Body of pancreas (tissue), 4 donors: Measurements from ENCODE around the gene POLR3A. TPM values are rescaled to one million over a fixed set of nuclear protein-coding genes. Genes with fewer than 3 reads are reported as not detected.

Experiments used
- ATAC-seq: fragments of 150-250 bp; one replicate; pipeline ENCODE4 v1.9.1; 2016
- DNase-seq, 4 donors: peaks; one replicate each; pipeline ENCODE4 v3.0.0-alpha.2; 2019
- H3K27ac ChIP-seq, 4 donors: fragments of 200-600 bp; sonication (generic); 1 replicate in 3 of 4; 2 replicates in 1 of 4; pipeline versions ENCODE4 v1.5.1 to v1.6.1; 2016 to 2019; ENCODE audit warnings: mild to moderate bottlenecking in 1 of 4, mixed read lengths in 1 of 4, moderate library complexity in 1 of 4
- H3K27me3 ChIP-seq, 2 donors: fragments of 200-600 bp; sonication (generic); one replicate each; pipeline ENCODE4 v1.6.0; 2016; ENCODE audit warnings: mild to moderate bottlenecking in 1 of 2
- H3K36me3 ChIP-seq, 2 donors: fragments of 200-600 bp; sonication (generic); replicated peaks in 1 of 2; 2 replicates each; pipeline ENCODE4 v1.5.1; 2016; ENCODE audit warnings: low read depth in 2 of 2; ENCODE audit not compliant: insufficient read depth in 1 of 2
- H3K4me1 ChIP-seq: fragments of 200-600 bp; sonication (generic); one replicate; pipeline ENCODE4 v1.6.0; 2016
- H3K4me3 ChIP-seq, 2 donors: fragments of 200-600 bp; sonication (generic); 1 replicate in 1 of 2; 2 replicates in 1 of 2; pipeline ENCODE4 v1.5.1; 2016 to 2019
- H3K9me3 ChIP-seq, 3 donors: fragments of 200-600 bp; sonication (generic); 1 replicate in 2 of 3; 2 replicates in 1 of 3; pipeline ENCODE4 v1.5.1; 2016
- CTCF ChIP-seq, 7 experiments: fragments of 450-650 bp in 4 of 7; fragments of 200-600 bp in 3 of 7; sonication (generic) in 3 of 7; IDR thresholded peaks; one replicate each; pipeline ENCODE4 v1.5.1; 2016 to 2019; ENCODE audit warnings: antibody characterized with exemption in 7 of 7
- POLR2A ChIP-seq, 3 donors: fragments of 450-650 bp; IDR thresholded peaks; one replicate each; pipeline ENCODE4 v1.6.1; 2016; ENCODE audit warnings: antibody characterized with exemption in 3 of 3, mild to moderate bottlenecking in 2 of 3
- WGBS, 2 donors: methylation state at CpG; one replicate each; pipeline ENCODE4 v1.1.5; 2017; 5-methylcytosine and 5-hydroxymethylcytosine counted together
- intact Hi-C: fragments of 100-400 bp; cut with DNase I; formaldehyde crosslinking; loops from one replicate; pipeline ENCODE4 v1.15.1; 2023
- total RNA-seq, 2 donors: library from RNA; depleted of rRNA; stranded (reverse); fragments of >200 nt; gene quantifications; one replicate each; pipeline ENCODE4 v1.1.0, GENCODE V29; 2016

The POLR3A gene
- total RNA-seq, 2 donors from 2014 or later, result 7.9 to 10.4 TPM

- WGBS, 2 donors, result 82 to 100% methylated on average over 2 to 3 of the region's 3 CpGs
- H3K27me3 ChIP-seq, result no peaks in the 10 kb centered on the region
- no peak overlapping the region for H3K4me3 ChIP-seq
- H3K27ac ChIP-seq, result no peak overlapping the region
- TF ChIP-seq POLR2A (IDR thresholded peaks at IDR 0.05) (no peak), CTCF (IDR thresholded peaks at IDR 0.05) (no peak)
- DNase-seq (no peak), ATAC-seq (no peak)
- no peaks in the 10 kb centered on the region for H3K4me1 ChIP-seq
- H3K9me3 ChIP-seq, result no peaks in the 10 kb centered on the region
- H3K36me3 ChIP-seq, result peaks cover 6 to 54% of the 10 kb centered on the region in 2 donors
- intact Hi-C loops, result no loop called here
Observed at GRCh38 chr10:78019264-78019663, 10.1 kb downstream of the POLR3A start.

- DNase-seq, result no peak
- Histone ChIP-seq H3K36me3 (peaks cover 14 to 56% of the 10 kb centered on the region in 2 donors), H3K27ac (no peak overlapping the region), H3K4me1 (no peaks in the 10 kb centered on the region), H3K4me3 (no peak overlapping the region), H3K27me3 (no peaks in the 10 kb centered on the region), H3K9me3 (no peaks in the 10 kb centered on the region)
- TF ChIP-seq CTCF (IDR thresholded peaks at IDR 0.05) (no peak), POLR2A (IDR thresholded peaks at IDR 0.05) (no peak)
- WGBS, 2 donors, result 70 to 78% methylated on average over 5 of the region's 5 CpGs
- ATAC-seq, result no peak
- intact Hi-C loops, result no loop called here
Observed at GRCh38 chr10:78017856-78018255, 11.5 kb downstream of the POLR3A start.

- DNase-seq, result no peak
- Histone ChIP-seq H3K4me3 (no peak overlapping the region), H3K36me3 (peaks cover 11 to 55% of the 10 kb centered on the region in 2 donors), H3K27ac (no peak overlapping the region), H3K27me3 (no peaks in the 10 kb centered on the region), H3K4me1 (no peaks in the 10 kb centered on the region), H3K9me3 (no peaks in the 10 kb centered on the region)
- no peak for ATAC-seq
- TF ChIP-seq CTCF (IDR thresholded peaks at IDR 0.05), result no peak
- no peak for TF ChIP-seq POLR2A (IDR thresholded peaks at IDR 0.05)
- intact Hi-C loops, result no loop called here
- 75 to 80% methylated on average over 5 of the region's 5 CpGs for WGBS, 2 donors
Observed at GRCh38 chr10:78015546-78015945, 13.8 kb downstream of the POLR3A start.

DNA sequence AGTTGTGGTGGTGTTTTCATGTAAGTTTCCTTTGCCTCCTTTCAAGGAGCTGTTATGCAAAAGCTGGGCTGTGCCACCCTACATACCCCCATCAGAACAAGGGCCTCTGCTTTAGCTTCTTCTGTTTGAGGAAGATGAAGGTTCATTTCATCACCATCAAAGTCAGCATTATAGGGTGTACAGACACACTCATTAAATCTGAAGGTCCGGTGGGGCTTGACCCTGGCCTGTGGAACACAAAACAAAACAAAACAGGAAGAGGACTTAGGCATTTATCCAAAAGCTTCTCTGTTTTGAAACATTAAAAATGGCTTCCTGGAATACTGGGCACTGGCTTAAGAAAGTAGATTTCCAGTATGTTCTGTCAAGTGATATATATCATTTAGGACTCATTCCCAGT, 15.8 kb downstream of the POLR3A start:
- H3K9me3 ChIP-seq, result no peaks in the 10 kb centered on the region
- peaks cover 11 to 46% of the 10 kb centered on the region in 2 donors for H3K36me3 ChIP-seq
- no peaks in the 10 kb centered on the region for H3K4me1 ChIP-seq
- intact Hi-C loops, result no loop called here
- 79 to 81% methylated on average over 1 of the region's 1 CpG for WGBS, 2 donors
- no peak for TF ChIP-seq CTCF (IDR thresholded peaks at IDR 0.05)
- no peak for TF ChIP-seq POLR2A (IDR thresholded peaks at IDR 0.05)
- no peak overlapping the region for H3K4me3 ChIP-seq
- ATAC-seq (no peak), DNase-seq (no peak)
- H3K27me3 ChIP-seq, result no peaks in the 10 kb centered on the region
- H3K27ac ChIP-seq, result no peak overlapping the region

- intact Hi-C loops, result no loop called here
- ATAC-seq (no peak), DNase-seq (no peak)
- H3K27me3 ChIP-seq, result no peaks in the 10 kb centered on the region
- no peaks in the 10 kb centered on the region for H3K4me1 ChIP-seq
- TF ChIP-seq CTCF (IDR thresholded peaks at IDR 0.05) (no peak), POLR2A (IDR thresholded peaks at IDR 0.05) (no peak)
- H3K4me3 ChIP-seq, result no peak overlapping the region
- H3K9me3 ChIP-seq, result no peaks in the 10 kb centered on the region
- no peak overlapping the region for H3K27ac ChIP-seq
- WGBS, 2 donors, result 93 to 94% methylated on average over 4 of the region's 4 CpGs
- peaks cover 19 to 44% of the 10 kb centered on the region in 2 donors for H3K36me3 ChIP-seq
Observed at GRCh38 chr10:78011065-78011464, 18.2 kb downstream of the POLR3A start.
